Esophagus muscularis mucosa (tissue), 3 donors: ENCODE data around the gene BMPR1B.

ENCODE experiments used
- CTCF ChIP-seq, 3 experiments: fragments of 200-600 bp in 2 of 3; fragments of 450-650 bp in 1 of 3; sonication (generic) in 2 of 3; IDR thresholded peaks; one replicate each; pipeline ENCODE4 v1.5.1; 2017 to 2019; ENCODE audit warnings: antibody characterized with exemption in 3 of 3, mild to moderate bottlenecking in 2 of 3, moderate library complexity in 1 of 3
- EP300 ChIP-seq: sonication (generic); formaldehyde crosslinking; IDR thresholded peaks from one replicate; pipeline ENCODE4 v1.6.1; 2017; ENCODE audit warnings: antibody characterized with exemption

GRCh38 chr4:95105983-95106382 lies 348.2 kb downstream of the BMPR1B start:
- TF ChIP-seq CTCF (IDR thresholded peaks at IDR 0.05) (no peak), EP300 (no peak)
